GM12891 (cell line): ENCODE results near the gene PIR.

ENCODE experiments used
- POLR2AphosphoS5 ChIP-seq: IDR thresholded peaks from 2 replicates; pipeline ENCODE4 v1.6.1; 2011; ENCODE audit warnings: low read depth, low read length, control low read depth
- TAF1 ChIP-seq: IDR thresholded peaks from 2 replicates; pipeline ENCODE4 v1.6.1; 2011; ENCODE audit warnings: low read depth, low read length, control low read depth

DNA sequence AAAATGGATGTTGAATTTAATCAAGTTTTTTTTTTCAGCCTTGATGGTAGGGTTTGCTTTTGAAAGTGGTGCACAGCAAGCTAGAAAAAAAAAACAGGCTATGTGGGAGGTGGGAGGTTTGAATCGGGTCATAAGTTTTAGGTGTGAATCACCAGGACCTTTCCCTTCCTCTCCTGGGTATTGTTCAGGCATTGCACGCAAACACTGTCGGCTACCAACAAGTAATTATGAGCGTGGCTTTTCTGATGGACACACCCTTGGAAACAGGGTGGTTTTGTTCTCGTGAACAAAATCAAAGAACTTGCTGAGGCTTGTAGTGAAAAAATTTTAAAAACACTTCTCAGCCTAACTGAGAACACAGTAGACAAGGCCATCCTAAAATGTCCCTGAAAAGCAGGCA lies 18.1 kb downstream of the PIR start:
- no peak for TF ChIP-seq POLR2AphosphoS5
- TF ChIP-seq TAF1, result no peak
